Right renal cortex interstitium (tissue), 3 donors: Measurements from ENCODE around the gene OVAAL. TPM values are rescaled to one million over a fixed set of nuclear protein-coding genes. Genes with fewer than 3 reads are reported as not detected.

Experiments used
- DNase-seq, 3 donors: peaks; one replicate each; pipeline ENCODE4 v3.0.0-alpha.2; 2013; ENCODE audit warnings: low read depth in 3 of 3, low spot score in 2 of 3
- polyA plus RNA-seq, 3 donors: library from polyadenylated mRNA; unstranded; fragments of 120-200 nt; gene quantifications; one replicate each; pipeline ENCODE4 v1.2.1, GENCODE V29; 2013; ENCODE audit not compliant: insufficient read length in 3 of 3

The OVAAL gene
- polyA plus RNA-seq, 3 donors: not detected

DNA sequence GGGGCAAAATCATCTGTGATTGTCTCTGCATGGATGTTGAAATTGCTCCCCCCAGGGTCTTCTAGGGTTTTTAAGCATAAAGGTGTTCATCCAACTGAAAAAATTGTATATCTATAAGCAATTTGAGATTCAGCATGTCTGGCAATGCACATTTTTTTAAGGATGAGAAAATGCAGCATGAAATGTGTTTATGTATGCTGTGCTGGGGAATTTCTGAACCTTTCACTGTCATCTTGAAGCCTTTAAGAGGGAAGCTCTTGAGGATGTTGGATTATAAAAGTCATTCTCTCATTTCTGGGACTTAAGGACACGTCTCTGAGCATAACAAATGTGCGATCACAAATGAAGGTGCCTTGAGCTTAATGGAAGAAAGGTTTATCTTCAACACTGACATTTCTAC, 9.4 kb downstream of the OVAAL start:
- no peak for DNase-seq

DNA sequence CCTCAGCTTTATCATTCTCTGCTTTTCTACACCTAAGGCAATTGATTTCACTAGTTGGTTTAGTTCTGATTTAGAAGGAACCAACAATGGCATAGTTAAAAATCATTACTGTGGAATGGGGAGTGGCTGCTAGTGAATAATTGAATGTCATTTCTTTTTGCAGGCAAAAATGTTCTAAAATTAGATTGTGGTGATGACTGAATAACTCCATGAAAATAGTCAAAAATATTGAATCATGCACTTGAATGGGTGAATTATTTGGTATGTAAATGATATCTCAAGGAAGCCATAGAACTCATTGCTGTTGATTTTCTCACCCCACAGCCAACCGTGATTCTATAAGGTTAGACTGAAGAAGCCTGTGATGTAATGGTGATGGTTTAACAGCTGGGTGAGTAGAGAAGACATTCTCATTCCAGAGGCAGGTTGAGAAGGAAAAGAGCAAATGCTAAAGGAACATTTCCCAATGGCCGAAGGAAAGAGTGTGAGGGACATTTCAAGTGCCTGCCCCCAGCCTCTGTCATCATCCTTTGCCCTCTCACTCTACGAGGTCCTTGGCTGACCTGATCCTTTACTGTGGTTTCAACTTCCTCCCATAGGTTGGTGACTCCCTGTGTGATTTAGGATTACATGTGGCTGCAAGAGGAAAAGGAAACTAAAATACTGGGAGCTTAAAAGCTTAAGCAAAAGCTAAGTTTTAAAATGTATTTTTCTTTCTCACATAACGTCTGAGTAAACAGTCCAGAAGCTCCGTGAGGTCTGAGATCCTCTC, 12.5 kb downstream of the OVAAL start:
- DNase-seq: no peak

GRCh38 chr1:180571832-180572636, 13.3 kb downstream of the OVAAL start:
- DNase-seq: no peak

DNA sequence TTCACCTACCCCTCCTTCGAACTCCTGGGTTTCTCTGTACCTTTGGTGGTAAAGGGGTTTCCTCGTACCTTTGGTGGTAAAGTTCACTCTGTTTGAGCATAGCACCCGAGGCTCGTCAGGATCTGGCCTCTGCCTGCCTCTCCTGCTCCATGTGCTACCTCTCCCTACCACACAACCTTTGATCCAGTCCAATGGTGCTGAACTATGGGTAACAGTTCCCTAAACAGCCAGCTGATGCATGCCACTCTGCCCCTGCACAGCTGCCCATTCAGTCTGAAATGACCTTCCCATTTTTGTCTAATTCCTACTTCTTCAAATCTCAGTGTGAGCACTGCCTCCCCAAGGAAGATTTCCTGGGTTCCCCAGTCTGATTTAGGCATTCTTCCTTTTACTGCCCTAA, 14.0 kb downstream of the OVAAL start:
- DNase-seq: no peak

DNA sequence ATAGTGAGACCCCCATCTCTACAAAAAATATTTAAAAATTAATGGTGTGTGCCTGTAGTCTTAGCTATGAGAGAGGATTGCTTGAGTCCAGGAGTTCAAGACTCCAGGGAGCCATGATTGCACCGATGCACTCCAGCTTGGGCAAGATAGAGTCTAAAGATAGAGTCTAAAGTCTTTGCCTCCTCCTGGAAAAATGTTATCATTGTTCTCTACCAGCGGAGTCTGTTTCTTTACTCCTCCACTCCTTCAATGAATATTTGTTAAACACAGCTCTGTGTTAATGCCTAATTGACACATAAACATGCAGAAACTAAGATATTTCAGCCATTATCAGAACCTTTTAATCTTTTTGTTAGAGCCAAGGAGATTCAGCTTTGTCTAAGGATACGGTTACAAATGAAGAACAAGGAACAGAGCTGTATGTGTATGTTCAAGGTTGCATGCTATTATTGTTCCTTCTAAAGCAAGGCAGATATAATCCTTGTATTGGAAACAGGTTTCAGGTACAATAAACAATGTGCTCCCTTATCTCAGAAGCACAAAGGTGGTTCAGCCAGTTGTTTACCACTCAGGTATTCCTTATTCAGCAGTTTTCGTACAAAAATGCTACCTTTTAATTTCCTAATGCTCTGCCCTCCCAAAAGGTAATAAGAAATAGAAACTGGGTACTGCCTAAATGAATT, 15.4 kb downstream of the OVAAL start:
- DNase-seq: no peak

GRCh38 chr1:180577361-180577760, 18.6 kb downstream of the OVAAL start:
- no peak for DNase-seq

DNA sequence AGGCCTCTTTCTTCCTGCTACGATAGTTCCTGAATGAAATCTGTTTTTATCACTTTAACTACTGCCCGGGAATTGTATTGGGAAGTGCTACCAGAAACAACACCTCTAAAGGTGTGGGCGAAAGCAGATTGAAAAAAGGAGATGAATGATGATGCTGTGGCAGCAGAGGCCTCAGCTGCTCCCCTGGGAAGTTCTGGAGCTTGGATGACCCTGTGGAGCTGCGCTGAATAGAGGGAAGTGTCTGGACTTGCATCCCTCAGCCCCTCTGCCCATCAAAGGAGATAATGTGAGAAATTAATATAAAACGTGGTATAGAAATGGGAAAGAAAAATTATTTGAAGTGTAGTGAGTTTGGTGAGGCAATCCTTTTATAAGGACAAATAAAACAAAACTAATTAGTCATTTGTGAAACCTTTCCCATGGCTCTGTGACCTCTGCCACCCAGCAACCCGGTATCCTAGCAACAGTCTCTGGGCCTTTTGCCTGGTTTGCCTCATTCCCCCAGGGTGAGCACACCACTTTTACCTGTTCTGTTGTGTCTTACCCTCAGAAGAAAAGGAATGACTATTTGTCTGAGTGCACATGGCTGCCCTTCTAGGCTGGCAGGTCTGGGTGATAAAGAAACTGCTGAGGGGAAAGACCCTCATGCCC, 21.3 kb downstream of the OVAAL start:
- no peak for DNase-seq

DNA sequence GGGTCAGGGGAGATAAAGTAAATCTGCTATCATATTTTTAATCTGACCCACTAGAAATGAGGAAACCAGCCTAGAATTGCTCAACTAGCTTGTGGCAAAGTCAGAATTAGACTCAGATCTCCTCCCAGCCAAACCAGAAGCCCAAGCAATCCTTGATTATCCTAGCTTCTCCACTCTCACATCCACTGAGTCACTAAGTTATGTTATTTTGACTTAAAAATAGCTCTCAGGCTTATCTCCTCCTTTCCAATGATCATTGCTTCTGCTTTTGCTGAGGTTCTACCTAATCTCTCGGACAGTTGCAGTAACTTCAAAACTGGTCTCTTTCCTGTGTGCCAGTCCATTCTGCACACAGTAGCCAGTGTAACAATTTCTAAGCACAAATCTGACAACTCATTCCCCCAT, 22.9 kb downstream of the OVAAL start:
- no peak for DNase-seq

- DNase-seq: no peak
These were observed 26.1 kb downstream of the OVAAL start for GRCh38 chr1:180584869-180585268.

DNA sequence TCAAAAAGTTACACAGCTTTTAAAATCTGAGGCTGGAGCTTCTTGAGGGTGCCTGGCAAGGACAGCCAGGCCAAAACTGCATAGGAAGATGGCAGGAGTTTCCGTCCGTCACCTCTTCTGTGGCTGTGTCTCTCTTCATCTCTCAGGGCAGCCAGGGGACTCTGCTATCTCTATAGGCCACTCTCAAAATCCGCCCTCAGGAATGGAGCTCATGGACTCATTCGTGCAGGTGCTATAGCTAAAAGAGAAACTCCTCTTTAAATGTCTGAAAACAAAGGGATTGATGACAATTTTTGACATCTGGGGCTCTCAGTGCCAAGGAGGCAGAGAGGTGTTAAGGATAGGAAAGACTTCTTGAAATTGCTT, 27.2 kb downstream of the OVAAL start:
- DNase-seq: no peak

GRCh38 chr1:180586671-180587155, 27.9 kb downstream of the OVAAL start:
- DNase-seq: peak in 1 of 3 donors; percentile 38

DNA sequence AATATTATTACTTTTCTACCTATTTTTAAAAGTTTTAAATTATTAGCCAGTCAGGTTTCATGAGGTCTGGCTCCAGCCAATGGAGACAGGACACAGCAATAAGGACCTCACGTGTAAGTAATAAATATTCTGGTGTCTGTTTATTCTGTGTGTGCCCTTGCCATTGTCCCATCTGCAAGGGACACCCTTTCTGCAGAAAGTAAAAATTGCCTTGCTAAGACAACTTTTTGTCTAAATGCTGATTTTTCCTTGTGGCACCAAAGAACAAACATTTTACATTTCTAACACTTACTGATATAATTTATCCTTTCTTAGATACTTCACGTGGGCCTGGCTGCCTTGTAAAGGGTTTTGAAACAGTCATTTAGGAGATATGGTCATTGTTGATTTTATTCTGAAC, 29.4 kb downstream of the OVAAL start:
- no peak for DNase-seq

DNA sequence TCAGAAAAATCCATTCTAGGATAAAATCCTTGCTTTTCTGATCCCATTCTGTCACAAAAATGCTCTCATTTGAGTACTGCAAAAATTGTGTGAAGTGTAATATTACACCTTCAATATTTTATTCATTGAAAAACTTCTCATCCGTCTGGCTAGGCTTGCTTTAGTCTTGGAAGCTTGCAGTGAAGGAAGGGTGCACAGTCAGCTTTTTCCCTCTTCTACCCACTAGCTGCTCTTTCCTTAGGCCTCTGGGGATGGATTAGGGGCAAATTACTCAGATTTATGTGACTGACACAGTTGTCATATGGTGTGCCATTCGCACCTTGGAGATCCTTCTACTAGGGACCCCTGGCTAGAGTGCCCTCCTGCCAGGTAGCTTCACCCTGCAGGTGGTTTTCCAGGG, 32.1 kb downstream of the OVAAL start:
- DNase-seq: no peak

DNA sequence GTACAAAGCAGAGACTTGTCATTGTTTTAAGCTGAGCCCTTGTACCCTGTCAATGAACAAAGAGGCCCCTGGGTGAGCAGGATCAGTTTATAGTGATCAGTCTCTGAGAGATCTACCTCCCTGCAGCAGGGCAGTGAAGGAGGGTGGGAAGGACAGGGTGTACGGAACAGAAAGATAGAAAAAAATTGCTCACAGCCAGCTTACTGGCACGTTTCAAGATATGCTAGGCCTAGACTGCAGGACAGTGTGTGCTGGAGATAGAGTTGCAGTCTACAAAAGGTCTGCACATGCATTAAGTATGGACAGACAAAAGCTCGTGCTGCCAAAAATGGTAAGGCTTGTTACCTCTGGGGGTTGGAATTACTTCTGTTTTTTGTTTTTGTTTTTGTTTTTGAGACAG, 34.6 kb downstream of the OVAAL start:
- DNase-seq: no peak

DNA sequence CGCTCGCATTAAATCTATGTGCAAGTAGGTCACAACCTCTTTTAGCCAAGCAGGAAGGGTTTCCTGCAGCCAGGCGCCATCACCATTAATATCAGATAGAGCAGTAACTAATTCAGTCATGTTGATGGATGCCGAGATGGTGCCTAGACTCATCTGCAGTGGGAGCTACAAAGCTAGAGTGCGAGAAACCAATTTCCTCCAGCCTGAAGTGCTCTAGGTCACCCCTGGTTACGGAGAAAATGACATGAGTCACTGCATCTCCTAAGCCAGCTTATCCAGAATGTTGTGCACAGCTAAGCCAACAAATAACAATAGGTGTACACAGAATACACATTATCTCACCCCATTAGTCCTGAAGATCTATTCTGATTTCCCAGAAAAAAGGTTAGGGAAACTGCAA, 36.0 kb downstream of the OVAAL start:
- no peak for DNase-seq

- DNase-seq: no peak
These were observed 37.2 kb downstream of the OVAAL start for GRCh38 chr1:180595966-180596365.

DNA sequence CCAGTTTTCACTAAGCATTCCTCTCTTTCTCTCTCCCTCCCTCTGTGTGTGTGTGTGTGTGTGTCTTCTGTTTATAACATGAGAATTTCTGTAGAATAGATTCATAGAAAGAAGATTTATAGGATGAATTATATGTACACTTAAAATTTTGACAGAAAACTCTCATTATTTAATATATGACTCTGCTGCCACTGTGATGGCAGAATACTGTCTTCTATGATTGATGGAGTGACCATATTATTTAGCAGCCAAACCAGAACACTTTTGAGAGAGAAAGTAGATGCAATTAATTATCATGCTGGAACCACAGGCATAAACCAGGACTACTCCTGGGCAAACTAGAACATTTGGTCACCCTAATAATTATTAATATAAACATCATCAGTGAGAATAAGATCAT, 38.8 kb downstream of the OVAAL start:
- no peak for DNase-seq

GRCh38 chr1:180598333-180598974, 39.7 kb downstream of the OVAAL start:
- DNase-seq: peak in 1 of 3 donors; percentile 46

DNA sequence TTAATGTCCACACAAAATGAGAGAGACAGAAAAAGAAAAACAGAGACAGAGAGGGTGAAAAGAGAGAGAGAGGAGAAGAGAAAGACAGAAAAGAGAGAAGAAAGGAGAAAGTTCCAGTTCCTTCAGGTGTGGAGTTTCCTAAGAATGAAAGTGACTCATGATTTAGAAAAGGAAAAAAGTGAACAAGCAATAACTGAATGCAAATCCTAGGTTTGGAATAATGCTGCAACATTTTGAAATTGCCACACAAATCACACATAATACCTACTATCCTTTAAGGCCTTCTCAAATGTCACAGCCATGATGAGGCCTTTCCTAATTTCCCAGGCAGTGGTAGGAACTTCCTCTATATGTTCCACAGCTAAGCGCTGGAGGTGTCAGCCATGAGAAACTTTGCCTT, 41.6 kb downstream of the OVAAL start:
- DNase-seq: no peak

DNA sequence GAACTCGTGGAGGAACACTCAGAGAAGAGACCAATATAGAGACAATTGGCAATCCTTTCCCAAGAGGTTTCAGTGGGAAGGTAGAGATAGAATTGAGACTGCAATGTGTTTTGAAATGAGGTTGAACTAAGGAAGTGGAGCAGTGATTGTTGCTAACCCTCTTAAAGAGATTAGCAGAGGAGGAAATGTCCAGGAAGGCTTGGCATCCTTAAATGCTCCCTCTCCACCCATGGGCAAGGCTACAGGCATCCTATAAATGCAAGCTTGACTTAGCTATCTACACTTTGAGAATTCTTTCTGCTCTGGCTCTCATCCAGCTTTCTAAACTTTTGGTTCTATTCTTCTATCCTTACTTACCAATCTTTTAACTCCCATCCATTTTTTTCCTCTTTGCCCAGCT, 42.7 kb downstream of the OVAAL start:
- no peak for DNase-seq
